Measurements from ENCODE around the gene TMEM229B. TPM values are rescaled to one million over a fixed set of nuclear protein-coding genes. Genes with fewer than 3 reads are reported as not detected.

Gene TMEM229B
- total RNA-seq, 4 donors from 2014 or later = 1.5 to 3.3 (median 1.8) TPM

DNA sequence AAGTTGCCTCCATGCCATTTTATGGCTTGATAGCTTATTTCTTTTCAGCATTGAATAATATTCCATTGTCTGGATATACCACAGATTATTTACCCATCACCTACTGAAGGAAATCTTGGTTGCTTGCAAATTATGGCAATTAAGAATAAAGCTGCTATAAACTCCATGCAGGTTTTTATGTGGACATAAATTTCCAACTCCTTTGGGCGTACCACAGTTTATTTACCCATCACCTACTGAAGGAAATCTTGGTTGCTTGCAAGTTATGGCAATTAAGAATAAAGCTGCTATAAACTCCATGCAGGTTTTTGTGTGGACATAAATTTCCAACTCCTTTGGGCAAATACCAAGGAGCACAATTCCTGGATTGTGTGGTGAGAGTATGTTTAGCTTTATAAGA, 32.0 kb upstream of the TMEM229B start:
- Histone ChIP-seq H3K27me3 (peaks cover 10% of the 10 kb centered on the region), H3K27ac (no peak overlapping the region), H3K36me3 (no peaks in the 10 kb centered on the region), H3K4me3 (no peak overlapping the region), H3K4me1 (peaks cover 16% of the 10 kb centered on the region), H3K9me3 (no peaks in the 10 kb centered on the region)
- DNase-seq (ENCODE audit: low spot score in 2 of 2) = no peak
- WGBS = 97% methylated on average over 1 of the region's 1 CpG
- TF ChIP-seq POLR2A (IDR thresholded peaks at IDR 0.05) (no peak), EP300 (IDR thresholded peaks at IDR 0.05) (no peak), POLR2AphosphoS5 (IDR thresholded peaks at IDR 0.05) (no peak)
- TF ChIP-seq, protein P1, sequence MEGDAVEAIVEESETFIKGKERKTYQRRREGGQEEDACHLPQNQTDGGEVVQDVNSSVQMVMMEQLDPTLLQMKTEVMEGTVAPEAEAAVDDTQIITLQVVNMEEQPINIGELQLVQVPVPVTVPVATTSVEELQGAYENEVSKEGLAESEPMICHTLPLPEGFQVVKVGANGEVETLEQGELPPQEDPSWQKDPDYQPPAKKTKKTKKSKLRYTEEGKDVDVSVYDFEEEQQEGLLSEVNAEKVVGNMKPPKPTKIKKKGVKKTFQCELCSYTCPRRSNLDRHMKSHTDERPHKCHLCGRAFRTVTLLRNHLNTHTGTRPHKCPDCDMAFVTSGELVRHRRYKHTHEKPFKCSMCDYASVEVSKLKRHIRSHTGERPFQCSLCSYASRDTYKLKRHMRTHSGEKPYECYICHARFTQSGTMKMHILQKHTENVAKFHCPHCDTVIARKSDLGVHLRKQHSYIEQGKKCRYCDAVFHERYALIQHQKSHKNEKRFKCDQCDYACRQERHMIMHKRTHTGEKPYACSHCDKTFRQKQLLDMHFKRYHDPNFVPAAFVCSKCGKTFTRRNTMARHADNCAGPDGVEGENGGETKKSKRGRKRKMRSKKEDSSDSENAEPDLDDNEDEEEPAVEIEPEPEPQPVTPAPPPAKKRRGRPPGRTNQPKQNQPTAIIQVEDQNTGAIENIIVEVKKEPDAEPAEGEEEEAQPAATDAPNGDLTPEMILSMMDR (IDR thresholded peaks at IDR 0.05) = no peak

DNA sequence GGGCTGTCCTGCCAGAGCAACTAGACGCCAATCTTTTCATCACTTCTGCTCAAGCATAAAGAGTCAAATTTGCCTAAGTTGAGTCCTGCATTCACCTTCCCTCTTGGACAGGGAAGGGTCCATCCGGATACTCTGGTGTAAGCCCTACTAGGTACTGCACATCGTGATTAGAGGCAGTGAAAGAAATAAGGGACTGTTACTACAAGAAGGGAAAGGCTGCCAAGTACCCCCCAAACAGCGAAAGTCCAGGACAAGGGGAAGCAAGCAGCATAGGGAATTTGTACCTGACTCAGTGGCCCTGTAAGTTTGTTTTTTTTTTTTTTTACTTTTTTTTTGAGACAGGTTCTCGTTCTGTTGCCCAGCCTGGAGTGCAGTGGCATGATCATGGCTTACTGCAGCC, 30.9 kb upstream of the TMEM229B start:
- no peak for DNase-seq (ENCODE audit: low spot score in 2 of 2)
- no peaks in the 10 kb centered on the region for H3K9me3 ChIP-seq
- WGBS = 92% methylated on average over 5 of the region's 5 CpGs
- no peak overlapping the region for H3K27ac ChIP-seq
- peaks cover 16% of the 10 kb centered on the region for H3K4me1 ChIP-seq
- no peak overlapping the region for H3K4me3 ChIP-seq
- TF ChIP-seq POLR2A (IDR thresholded peaks at IDR 0.05) = no peak
- TF ChIP-seq, protein P1 (IDR thresholded peaks at IDR 0.05) = no peak
- TF ChIP-seq EP300 (IDR thresholded peaks at IDR 0.05) = no peak
- TF ChIP-seq POLR2AphosphoS5 (IDR thresholded peaks at IDR 0.05) = no peak
- peaks cover 10% of the 10 kb centered on the region for H3K27me3 ChIP-seq
- no peaks in the 10 kb centered on the region for H3K36me3 ChIP-seq

DNA sequence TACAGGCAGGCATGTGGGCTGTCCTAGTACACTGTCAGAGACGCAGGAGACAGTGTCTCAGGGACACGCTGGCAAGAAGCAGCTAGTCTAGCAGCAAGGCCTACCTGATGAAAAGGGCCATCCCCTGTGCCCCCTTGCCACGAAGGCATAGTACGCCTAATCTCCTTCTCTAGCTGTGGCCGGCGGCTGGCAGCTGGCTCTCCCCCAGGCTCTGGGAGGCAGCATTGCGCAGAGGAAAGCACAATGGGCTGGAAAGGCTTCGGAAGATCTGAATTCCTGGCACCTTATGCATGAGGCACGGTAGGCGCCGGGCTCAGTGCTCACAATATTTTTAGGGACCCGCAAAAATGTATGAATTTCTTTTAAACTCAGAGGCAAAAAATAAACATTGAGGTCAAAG, 28.6 kb upstream of the TMEM229B start:
- peaks cover 10% of the 10 kb centered on the region for H3K27me3 ChIP-seq
- H3K9me3 ChIP-seq = no peaks in the 10 kb centered on the region
- DNase-seq (ENCODE audit: low spot score in 2 of 2) = no peak
- peaks cover 24% of the 10 kb centered on the region for H3K4me1 ChIP-seq
- WGBS = 20% methylated on average over 12 of the region's 12 CpGs
- TF ChIP-seq POLR2A (IDR thresholded peaks at IDR 0.05) = no peak
- TF ChIP-seq EP300 (IDR thresholded peaks at IDR 0.05) = no peak
- no peak overlapping the region for H3K27ac ChIP-seq
- H3K4me3 ChIP-seq = no peak overlapping the region
- no peaks in the 10 kb centered on the region for H3K36me3 ChIP-seq

DNA sequence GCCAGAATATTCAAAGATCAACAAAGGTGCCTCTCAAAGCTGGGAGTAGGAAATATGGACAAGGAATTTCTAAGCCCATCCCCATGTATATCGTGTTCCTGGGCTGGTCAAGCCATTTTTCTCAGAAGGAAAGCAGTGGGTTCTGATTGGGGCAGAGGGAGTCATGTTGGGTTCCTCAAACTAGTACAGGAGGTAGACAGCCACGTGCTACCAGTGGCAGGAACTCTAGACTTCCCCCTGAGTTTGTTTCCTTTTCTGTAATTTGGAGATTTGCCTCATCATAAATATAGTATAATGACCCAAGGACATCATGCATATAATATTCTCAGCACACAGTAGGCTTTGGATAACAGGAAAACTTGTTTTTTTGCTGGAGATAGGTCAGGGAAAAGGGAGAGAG, 28.2 kb upstream of the TMEM229B start:
- Histone ChIP-seq H3K4me1 (peaks cover 24% of the 10 kb centered on the region), H3K4me3 (no peak overlapping the region), H3K9me3 (no peaks in the 10 kb centered on the region), H3K27me3 (peaks cover 10% of the 10 kb centered on the region), H3K27ac (no peak overlapping the region), H3K36me3 (no peaks in the 10 kb centered on the region)
- 35% methylated on average over 2 of the region's 2 CpGs for WGBS
- TF ChIP-seq POLR2AphosphoS5 (IDR thresholded peaks at IDR 0.05) (no peak), EP300 (IDR thresholded peaks at IDR 0.05) (no peak), POLR2A (IDR thresholded peaks at IDR 0.05) (no peak)
- TF ChIP-seq, protein P1 (IDR thresholded peaks at IDR 0.05) = no peak
- DNase-seq (ENCODE audit: low spot score in 2 of 2) = no peak

DNA sequence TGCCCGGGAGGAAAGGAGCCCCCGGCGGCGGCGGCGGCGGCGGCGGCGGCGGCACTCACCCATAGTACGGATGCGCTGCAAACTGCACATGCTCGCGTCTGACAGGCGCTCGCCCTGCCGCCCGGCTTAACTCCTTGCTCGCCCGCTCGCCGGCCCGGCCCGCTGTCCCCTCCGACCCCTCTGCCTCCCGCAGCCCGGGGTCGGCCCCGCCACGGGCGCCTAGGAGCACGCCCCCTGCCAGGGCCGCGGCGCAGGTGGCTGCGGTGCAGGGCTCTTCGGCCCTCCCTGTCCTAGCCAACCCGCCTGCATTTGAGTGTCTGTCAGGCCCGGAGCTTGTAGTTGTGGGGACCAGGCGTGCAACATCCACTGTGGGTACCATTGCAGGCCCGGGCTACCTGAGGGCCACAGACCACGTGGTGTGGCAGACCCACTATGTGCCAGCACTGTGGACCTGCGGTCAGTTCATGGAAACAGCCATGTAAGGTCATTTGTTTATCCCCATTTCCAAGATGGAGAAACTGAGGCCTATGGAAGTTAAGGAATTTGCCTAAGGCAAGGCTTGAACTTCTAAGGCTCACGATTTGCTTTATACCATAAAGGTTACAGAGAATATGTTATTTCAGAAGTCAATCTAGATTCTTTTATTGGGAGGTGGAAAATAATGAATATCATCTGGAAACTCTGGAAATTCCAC, 27.0 kb upstream of the TMEM229B start:
- peak in 1 of 2 donors; percentile 60 for DNase-seq (ENCODE audit: low spot score in 2 of 2)
- 39% methylated on average over 5 of the region's 45 CpGs for WGBS
- TF ChIP-seq EP300 (IDR thresholded peaks at IDR 0.05) = no peak
- TF ChIP-seq, protein P1 (IDR thresholded peaks at IDR 0.05) = no peak
- no peak for TF ChIP-seq POLR2AphosphoS5 (IDR thresholded peaks at IDR 0.05)
- TF ChIP-seq POLR2A (IDR thresholded peaks at IDR 0.05) = no peak

More for the DNA sequence above, 27.0 kb upstream of the TMEM229B start:
- Histone ChIP-seq H3K36me3 (no peaks in the 10 kb centered on the region), H3K27me3 (peaks cover 10% of the 10 kb centered on the region), H3K27ac (no peak overlapping the region), H3K4me3 (peak overlapping the region; percentile 94), H3K9me3 (no peaks in the 10 kb centered on the region), H3K4me1 (peaks cover 24% of the 10 kb centered on the region)

All from suprapubic skin (tissue), 4 donors.